ENCODE data around the gene TCF7L1. TPM values are rescaled to one million over a fixed set of nuclear protein-coding genes. Genes with fewer than 3 reads are reported as not detected.

The TCF7L1 gene
- total RNA-seq, 1 experiment from 2014 or later, result 3.0 TPM

DNA sequence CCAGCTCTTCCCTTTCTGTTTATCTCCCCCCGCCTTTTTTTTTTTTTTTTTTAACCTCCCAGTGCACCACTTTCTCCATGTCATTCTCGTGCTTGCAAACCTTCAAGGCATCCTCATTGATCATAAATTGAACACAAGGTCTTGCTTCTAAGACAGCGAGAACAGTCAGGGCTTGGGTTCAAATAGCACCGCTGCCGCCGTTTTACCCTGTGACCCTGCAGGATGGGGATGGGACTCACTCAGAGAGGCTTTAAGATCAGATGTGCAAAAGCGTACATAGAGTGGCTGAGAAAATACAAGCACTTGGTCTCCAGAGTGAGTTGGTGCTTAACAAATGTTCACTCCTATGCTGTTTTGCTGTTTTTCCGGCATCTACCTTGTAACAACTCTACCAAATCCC lies 93.6 kb downstream of the TCF7L1 start:
- no TSS peak for BruUV-seq (replicated peaks)
- no peak for DNase-seq
- TF ChIP-seq, protein P1, sequence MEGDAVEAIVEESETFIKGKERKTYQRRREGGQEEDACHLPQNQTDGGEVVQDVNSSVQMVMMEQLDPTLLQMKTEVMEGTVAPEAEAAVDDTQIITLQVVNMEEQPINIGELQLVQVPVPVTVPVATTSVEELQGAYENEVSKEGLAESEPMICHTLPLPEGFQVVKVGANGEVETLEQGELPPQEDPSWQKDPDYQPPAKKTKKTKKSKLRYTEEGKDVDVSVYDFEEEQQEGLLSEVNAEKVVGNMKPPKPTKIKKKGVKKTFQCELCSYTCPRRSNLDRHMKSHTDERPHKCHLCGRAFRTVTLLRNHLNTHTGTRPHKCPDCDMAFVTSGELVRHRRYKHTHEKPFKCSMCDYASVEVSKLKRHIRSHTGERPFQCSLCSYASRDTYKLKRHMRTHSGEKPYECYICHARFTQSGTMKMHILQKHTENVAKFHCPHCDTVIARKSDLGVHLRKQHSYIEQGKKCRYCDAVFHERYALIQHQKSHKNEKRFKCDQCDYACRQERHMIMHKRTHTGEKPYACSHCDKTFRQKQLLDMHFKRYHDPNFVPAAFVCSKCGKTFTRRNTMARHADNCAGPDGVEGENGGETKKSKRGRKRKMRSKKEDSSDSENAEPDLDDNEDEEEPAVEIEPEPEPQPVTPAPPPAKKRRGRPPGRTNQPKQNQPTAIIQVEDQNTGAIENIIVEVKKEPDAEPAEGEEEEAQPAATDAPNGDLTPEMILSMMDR (IDR thresholded peaks at IDR 0.05; ENCODE audit: unreplicated experiment), result no peak
- Mint-ChIP-seq H3K27me3 (ENCODE audit: unreplicated experiment) (peaks cover 47% of the 10 kb centered on the region), H3K27ac (ENCODE audit: unreplicated experiment) (no peak overlapping the region), H3K9me3 (ENCODE audit: low read depth, unreplicated experiment) (no peaks in the 10 kb centered on the region), H3K4me1 (ENCODE audit: low read depth, unreplicated experiment) (no peaks in the 10 kb centered on the region), H3K4me3 (ENCODE audit: low read depth, unreplicated experiment) (no peak overlapping the region), H3K36me3 (ENCODE audit: insufficient read depth, unreplicated experiment) (no peaks in the 10 kb centered on the region)
- intact Hi-C loops (cut with micrococcal nuclease; ENCODE audit: unreplicated experiment), result no loop called here
- CTCF ChIA-PET, result interaction anchor here (0.6 kb wide), 1 partner anchor 45 kb away, joined by 3 read pairs; no protein-coding TSS in a partner anchor

DNA sequence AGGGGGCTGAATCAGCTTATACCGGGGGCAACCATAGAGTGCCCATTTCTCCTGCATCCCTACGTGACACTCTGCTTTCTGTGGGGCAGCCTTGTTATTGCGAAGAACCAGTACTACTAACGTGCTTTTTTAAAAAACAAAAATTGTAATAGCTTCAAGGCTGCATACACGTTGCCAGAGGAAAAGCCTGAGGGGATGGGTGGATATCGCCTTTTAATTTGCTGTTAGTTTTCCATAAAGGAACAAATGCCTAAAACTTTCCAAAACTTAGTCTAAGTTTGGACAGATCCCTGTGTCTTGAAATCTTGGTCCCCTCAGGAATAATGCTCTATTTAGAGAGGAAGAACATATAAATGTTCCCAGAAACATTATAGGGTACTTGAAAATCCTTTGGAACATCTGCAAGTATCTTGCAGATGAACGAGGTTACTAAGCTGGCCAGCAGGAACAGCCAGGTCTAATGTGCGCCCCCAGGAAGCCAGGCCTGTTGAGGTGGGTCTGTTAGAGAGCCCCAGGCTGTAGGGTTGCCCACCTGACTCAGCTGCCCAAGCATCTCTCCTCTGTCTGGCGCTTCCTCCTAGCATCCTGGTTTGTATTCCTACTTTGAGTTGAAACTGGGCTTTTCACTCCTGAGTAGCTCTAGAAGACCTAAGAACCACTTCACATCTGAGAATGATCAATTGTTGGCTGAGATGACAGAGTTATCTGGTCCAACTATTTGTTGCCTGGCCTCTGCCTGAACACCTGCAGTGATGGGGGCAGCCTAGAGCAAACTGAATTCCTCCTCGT lies 97.7 kb downstream of the TCF7L1 start:
- CTCF ChIA-PET, result interaction anchor here (0.6 kb wide), 1 partner anchor 67 kb away, joined by 3 read pairs; no protein-coding TSS in a partner anchor
- Mint-ChIP-seq H3K27me3 (ENCODE audit: unreplicated experiment) (peaks cover 40% of the 10 kb centered on the region), H3K4me1 (ENCODE audit: low read depth, unreplicated experiment) (no peaks in the 10 kb centered on the region), H3K27ac (ENCODE audit: unreplicated experiment) (no peak overlapping the region), H3K9me3 (ENCODE audit: low read depth, unreplicated experiment) (no peaks in the 10 kb centered on the region), H3K36me3 (ENCODE audit: insufficient read depth, unreplicated experiment) (no peaks in the 10 kb centered on the region), H3K4me3 (ENCODE audit: low read depth, unreplicated experiment) (no peak overlapping the region)
- TF ChIP-seq, protein P1 (IDR thresholded peaks at IDR 0.05; ENCODE audit: unreplicated experiment), result no peak
- intact Hi-C loops (cut with micrococcal nuclease; ENCODE audit: unreplicated experiment), result no loop called here
- no peak for DNase-seq
- no TSS peak for BruUV-seq (replicated peaks)

DNA sequence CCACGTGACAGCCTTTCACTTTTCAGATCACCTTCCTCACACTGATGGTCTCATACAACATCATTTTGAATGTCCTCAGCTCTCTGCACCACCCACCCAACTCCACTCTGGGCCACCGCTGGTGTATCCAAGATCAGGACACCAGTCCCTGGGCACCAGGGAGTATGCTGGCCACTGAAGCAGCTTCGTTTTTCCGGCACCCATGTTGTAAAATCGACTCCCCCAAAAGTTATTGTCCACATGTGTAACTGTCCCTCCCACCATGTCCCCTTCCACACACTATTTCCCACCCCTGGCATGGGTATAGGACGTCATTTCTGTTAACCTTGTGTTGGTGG lies 98.2 kb downstream of the TCF7L1 start:
- CTCF ChIA-PET, result no interaction called here
- DNase-seq, result no peak
- Mint-ChIP-seq H3K27me3 (ENCODE audit: unreplicated experiment) (peaks cover 34% of the 10 kb centered on the region), H3K4me3 (ENCODE audit: low read depth, unreplicated experiment) (no peak overlapping the region), H3K9me3 (ENCODE audit: low read depth, unreplicated experiment) (no peaks in the 10 kb centered on the region), H3K27ac (ENCODE audit: unreplicated experiment) (no peak overlapping the region), H3K4me1 (ENCODE audit: low read depth, unreplicated experiment) (no peaks in the 10 kb centered on the region), H3K36me3 (ENCODE audit: insufficient read depth, unreplicated experiment) (no peaks in the 10 kb centered on the region)
- no TSS peak for BruUV-seq (replicated peaks)
- TF ChIP-seq, protein P1 (IDR thresholded peaks at IDR 0.05; ENCODE audit: unreplicated experiment), result no peak
- intact Hi-C loops (cut with micrococcal nuclease; ENCODE audit: unreplicated experiment), result no loop called here

DNA sequence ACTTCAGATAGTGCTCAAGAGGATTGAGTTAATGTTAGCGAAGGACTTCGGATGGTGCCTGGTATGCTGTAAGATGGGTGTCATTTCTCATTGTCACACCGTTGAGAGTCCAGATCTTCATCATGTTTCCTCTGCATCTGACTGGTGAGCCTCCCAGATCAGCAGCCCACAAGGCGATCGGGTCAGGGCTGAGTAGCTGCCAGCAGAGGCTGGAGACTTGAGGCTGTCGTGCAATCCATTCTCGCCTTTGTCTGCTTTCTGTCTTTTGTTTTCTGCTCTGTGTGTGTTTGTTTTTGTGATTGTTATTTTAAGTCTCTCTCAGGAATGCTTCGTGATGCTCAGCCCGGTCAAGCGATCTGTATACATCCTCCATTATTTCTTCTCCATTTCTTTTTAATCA lies 98.8 kb downstream of the TCF7L1 start:
- Mint-ChIP-seq H3K36me3 (ENCODE audit: insufficient read depth, unreplicated experiment) (no peaks in the 10 kb centered on the region), H3K4me3 (ENCODE audit: low read depth, unreplicated experiment) (no peak overlapping the region), H3K9me3 (ENCODE audit: low read depth, unreplicated experiment) (no peaks in the 10 kb centered on the region), H3K27ac (ENCODE audit: unreplicated experiment) (no peak overlapping the region), H3K4me1 (ENCODE audit: low read depth, unreplicated experiment) (no peaks in the 10 kb centered on the region), H3K27me3 (ENCODE audit: unreplicated experiment) (peaks cover 29% of the 10 kb centered on the region)
- TF ChIP-seq, protein P1 (IDR thresholded peaks at IDR 0.05; ENCODE audit: unreplicated experiment), result no peak
- BruUV-seq (replicated peaks), result no TSS peak
- CTCF ChIA-PET, result no interaction called here
- DNase-seq, result no peak
- intact Hi-C loops (cut with micrococcal nuclease; ENCODE audit: unreplicated experiment), result no loop called here

All from Calu3 (cell line).